T1000 (cell line): ENCODE results near the gene MLN.
A peak's percentile ranks its signal among the peaks of the same experiment; 100 is the strongest.

ENCODE experiments used
- DNase-seq: peaks from one replicate; lab custom pipeline; 2025; ENCODE audit warnings: mixed read lengths; lab: John Stamatoyannopoulos, UW

Gene MLN

DNA sequence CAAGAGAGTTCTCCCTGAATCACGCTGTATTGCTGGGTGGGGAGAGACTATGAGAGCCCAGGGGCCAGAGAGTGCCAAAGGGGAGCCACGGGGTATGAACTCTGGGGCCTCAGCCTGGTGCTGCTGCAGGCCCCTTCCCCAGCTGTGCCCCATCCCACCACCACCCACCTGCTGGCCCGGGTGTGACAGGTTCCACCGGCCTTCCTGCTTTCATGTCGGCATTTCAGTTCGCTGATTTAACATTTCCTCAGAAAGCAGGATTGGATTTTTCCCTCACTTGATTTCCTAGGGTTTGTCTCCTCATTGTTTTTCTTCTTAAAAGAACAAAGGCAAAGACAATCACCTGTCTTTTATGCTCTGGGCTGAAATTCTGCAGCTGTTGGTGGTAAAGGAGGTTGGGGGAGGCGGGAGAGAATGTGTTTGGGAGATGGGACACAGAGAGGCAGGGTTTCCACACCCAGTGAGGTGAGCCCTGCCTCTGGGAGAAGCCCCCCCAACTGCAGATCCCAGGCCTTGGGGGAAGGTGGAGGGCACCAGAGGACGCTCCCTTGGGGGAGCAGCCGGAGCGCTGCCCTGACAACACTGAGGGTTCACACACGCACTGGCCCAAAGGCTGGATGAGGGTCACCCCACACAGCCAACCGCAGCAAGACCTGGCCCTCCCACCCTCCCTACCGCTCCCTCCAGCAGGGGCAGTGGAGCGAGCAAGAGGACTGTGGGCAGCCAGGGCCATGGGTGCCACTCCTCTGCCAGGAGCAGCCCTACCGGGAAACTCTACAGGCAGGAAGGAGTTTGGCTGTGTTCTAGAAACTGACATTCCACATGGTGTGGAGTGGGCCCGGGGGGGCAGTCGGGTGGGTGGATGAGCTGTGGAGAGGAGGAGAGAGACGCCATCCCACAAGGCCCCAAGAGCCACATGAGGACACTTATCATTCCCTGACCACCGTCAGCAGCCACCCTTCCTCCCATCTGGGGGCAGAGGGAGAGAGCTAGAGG lies 10.5 kb upstream of the MLN start:
- DNase-seq: no peak

DNA sequence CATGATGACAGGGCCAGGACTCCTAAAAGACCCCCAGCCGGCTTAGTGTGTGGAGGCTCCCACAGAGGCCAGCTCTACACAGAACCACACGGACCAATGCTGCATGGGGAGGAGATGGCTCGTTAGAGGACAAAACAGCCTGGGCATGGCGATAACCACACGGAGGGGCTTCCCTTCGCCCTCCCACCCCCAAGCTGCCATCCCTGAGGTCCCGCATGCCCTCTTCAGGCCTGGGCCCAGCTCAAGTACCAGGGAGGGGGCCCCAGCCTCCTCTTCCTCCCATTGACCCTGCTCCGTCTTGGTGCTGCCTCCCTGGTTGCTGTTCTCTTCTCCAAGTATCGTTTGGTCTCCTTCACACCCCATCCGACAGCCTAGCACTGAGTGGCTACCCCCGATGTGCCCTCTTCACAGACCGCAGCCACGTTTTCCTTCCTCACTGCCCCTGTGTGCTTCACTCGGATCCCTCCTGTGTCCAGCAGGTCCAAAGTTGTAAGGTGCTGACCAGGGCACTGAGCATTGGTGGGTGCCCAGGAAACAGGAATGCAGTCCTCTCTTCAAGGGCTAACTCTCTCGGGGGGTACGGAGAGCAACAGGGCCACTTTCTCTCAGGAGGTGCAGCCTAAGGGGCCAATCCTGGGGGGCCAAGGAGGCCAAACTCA lies 9.6 kb upstream of the MLN start:
- no peak for DNase-seq

DNA sequence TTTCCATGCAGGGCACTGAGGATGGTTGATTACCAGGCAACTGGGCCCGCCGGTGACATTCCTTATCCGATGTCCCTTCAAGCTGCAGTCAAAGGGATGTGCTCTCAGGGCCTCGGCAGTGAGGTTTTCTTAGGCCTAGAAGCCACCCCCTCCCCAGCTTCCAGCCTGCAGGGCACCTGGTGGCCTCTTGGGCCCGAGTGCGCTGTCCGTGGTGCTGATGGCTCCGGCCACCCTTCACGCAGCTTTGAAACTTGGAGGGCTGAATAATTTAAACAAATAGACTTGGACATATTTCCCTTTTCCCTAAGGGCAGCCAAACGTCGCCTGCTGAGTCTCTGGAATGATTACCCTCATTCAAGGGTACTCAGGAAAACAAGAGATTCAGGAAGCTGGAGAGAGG lies 8.9 kb upstream of the MLN start:
- peak; percentile 30 for DNase-seq

DNA sequence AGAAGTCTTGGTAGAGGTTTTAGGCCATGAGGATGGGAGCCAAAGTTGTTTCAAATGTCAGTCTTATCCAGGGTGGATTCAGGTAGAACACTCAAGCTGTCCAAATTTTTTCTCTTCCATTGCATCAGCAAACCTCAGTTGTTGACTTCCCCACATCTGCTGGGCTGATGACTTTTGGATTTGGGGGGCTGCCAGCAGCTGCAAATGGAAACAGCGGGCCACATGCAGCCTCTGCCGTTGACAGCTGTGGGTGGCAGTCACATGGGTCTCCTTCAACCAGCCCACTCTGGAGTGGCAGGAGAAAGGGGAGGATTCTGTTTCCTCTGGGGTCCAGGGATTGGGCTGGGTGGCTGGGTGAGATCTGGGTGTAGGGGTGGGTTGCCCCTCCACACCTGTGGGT lies 5.8 kb upstream of the MLN start:
- DNase-seq: no peak

DNA sequence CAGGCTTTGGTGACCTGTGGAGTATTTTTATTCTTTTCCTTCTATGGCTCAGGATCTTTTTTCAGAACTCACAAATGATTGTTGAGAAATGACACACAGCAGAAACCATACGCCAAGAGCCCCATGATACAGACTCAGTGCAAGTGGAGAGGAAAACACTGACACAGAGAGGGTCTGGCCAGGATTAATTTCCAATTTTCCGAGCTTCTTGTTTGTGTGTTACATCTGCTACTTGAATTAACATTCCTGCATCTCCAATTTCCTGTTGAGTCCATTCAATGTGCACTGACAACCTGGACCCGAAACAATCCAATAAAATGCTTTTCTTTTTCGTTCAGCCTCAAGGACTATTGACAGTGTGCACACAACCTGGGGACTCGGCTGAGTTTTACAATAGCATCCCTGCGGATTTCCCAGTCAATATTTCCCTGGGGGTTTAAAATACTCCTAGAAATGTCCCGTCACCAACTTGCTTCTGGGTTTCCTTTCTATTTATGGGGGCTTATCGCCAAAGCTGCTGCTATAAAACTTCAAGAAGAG lies 4.9 kb upstream of the MLN start:
- no peak for DNase-seq

DNA sequence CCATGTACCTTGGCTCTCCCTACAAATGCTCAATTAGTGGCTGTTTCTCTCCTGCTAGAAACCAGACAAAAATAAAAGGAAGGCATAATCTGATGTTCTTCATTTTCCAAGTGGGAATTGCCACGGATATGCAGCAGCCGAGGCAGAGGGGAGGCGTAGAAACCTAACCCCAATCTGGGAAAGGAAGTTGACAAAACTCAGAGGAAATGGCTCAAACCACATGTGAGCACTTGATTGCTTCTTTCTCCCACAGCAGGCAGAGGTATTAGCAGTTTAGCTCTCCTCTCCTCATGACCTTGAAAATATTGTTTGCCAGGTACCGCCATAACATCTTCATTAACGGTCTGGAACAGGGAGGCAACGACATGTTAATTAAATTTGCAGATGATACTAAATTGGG lies 3.8 kb upstream of the MLN start:
- DNase-seq: no peak

DNA sequence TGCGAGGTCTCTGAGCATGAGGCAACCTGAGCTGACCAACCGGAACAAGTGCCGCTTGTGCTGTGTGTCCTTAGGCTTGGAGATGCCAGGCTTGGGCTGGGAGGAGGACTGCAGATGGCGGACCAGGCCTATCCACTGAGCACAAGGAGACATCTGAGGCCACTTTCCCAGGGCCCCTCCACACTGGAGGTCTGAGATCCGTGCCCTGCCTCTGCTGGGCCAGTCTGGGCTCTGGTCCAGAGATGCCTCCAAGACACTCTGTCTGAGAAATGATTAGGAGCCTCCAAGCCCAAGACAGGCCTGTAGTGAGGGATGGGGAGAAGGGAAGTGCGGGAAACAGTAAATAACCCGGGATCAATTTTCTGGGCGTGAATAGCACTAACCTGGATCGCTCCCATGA lies 3.0 kb upstream of the MLN start:
- no peak for DNase-seq

DNA sequence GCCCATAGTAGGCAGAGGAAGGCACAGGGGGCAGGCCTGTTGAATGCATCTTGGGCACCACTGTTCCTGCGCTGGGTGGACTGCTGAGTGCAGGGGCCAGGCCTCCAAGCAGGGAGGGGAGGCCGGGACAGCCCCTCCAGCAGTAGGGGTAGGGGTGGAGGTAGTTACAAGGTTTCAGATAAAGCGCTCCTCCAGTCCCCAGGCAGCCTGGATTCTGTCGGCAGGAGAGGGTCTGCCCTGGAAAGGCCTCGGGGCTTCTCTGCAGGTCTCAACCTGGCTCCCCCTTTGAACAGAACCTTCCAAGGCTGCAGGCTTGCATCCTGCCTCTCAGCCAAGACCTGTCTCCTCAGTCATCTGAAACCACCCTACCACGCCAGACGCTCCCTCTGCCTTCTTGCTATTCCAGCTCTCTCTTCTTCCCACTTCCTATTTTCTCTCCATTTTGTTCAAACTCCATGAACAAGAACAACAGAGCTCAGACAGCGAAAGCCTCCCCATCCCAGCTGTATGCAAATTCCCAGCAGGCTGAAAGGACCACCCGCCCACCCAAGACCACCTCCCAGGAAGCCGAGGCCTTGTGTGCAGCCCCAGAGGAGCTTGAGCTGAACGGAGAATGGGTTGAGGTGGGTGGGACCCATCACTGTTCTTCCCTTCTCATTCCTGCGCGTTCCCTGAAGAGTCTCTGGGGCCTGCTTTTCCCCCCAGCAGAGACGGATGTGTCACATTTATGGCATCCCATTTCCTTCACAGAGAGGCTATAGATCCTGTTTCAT lies 1.4 kb downstream of the MLN start:
- no peak for DNase-seq

DNA sequence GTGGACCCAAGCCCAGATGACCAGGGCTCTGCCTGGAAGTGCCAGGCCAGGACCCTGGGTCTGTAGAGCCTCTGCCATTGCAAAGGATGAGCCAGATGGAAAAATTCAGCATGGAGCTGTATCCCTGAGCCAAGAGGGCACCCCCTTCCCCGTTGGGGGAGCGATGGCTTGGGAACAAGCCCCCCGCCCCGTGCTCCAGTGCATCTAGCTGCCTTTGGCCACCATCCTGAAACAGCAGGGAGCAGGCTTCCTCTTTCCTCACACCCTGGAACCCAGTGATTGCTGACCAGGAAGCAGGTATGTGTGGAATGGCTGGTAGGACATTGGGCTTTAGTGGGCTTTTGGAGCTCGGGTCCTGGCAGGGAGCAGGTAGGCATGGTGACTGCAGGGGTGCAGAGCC lies 2.2 kb downstream of the MLN start:
- DNase-seq: no peak

DNA sequence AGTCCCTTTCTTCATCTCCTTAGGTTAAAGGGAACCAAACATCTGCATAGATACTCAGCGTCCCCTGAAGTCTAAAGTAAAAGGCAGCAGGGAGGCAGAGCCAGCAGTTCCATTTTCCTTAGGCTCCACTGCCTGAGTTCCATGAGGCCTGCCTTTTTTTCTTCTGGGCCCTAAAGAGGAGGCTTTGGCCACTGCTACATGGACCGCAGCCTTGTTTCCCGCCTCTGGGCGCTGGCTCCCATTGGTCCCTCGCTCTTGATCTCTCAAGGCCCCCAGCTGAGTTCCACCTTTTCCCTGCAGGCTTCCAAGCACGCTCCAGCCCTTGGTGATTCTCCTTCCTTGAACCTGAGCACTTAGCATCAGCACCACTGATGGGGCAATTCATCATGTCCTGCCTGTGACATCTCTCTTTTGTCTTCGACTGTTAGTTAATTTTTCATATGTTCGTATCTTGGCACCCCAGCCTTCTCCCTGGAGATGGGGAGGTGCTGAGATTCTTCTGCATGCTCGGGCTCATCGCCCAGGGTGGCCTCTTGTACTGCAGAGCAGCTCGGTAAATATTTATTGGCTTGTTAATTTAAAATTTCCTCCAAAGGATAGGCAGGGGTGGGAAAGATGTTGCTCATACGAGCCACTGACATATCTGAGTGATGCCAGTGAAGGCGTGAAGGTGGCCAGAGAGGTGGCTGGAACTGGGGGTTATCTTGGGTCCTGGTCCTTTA lies 3.4 kb downstream of the MLN start:
- no peak for DNase-seq

DNA sequence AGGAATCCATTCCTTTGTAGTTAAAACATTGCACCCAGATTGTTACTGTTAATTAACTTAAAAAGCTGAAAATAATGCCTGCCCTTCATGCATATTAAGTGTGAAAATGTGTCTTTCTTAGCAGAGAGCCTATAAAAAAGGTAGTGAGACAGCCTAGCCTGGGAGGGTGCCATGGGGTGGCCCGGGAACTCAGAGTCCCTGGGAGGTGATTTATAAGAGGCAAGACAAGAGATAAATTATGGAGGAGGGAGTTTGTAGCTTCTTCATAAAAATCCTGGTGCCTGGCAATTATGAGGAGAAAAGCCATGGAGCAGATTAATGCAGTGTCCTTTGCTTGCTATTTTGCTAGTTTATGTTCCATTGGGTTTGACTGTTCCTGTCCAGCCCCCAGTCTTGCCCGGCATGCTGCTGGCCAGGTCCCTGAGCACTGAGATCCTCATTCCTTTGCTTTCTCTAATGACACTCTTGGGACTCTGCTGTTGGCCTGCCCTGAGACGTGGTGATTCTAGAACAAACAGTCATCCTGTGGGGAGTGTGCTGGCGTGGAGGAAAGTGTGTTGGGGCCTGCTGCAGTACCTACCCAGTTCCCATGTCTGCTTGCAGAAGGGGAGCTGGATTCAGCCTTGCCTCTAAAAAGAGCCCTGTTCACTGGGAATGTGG lies 4.2 kb downstream of the MLN start:
- DNase-seq: no peak

DNA sequence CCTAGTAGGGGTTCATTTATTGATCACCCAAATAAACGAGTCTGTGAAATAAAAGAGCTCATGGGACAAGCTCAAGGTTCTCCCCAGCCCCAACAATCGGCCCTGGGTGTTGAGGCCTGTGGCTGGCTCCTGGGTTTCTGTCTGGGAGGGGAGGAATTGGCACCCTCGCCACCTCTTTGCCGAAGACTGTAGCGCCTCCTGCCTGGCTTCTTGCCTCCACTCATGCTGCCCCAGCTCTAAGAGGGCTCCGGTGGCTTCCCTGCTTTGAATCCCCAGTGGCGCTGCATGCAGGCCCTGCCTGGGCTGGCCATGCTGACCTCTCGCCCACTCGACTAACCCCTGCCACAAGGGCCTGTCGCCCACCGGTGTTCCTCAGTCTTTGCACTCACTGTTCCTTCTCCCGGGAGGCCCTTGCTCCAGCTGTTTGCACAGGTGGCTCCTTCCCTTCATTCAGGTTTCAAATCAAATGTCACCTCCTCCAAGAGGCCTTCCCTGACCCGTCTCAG lies 5.4 kb downstream of the MLN start:
- DNase-seq: no peak

DNA sequence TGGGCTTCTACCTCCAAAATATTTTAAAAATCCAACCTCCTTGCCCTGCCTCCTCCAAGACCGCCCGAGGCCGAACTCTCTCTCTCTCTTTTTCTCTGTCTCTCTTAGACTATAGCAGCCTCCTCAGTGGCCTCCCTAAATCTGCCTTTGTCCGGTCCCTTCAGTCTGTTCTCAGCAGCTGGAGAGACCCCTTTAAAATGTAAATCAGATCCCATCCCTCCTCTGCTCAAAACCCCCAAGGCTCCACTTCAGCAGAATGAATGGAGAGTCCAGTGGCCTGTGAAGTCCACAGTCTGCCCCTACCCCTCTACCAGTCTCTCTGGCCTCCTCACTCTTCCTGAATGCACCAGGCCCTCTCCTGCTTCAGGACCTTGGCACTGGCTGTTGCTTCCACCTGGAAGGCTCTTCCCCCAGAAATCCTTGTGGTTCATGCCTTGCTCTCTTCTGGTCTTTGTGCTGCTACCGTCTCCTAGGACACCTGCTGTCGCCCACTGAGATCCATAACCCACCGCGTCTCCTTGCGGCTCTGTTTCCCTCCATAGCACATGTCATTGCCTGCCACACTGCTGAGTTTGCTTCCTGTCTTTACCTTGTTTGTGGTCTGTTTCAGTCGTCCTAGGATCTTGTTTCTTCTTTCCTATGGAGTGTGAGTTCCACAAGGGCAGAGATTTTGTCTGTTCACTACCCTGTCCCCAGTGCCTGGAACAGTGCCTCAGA lies 6.0 kb downstream of the MLN start:
- DNase-seq: no peak

DNA sequence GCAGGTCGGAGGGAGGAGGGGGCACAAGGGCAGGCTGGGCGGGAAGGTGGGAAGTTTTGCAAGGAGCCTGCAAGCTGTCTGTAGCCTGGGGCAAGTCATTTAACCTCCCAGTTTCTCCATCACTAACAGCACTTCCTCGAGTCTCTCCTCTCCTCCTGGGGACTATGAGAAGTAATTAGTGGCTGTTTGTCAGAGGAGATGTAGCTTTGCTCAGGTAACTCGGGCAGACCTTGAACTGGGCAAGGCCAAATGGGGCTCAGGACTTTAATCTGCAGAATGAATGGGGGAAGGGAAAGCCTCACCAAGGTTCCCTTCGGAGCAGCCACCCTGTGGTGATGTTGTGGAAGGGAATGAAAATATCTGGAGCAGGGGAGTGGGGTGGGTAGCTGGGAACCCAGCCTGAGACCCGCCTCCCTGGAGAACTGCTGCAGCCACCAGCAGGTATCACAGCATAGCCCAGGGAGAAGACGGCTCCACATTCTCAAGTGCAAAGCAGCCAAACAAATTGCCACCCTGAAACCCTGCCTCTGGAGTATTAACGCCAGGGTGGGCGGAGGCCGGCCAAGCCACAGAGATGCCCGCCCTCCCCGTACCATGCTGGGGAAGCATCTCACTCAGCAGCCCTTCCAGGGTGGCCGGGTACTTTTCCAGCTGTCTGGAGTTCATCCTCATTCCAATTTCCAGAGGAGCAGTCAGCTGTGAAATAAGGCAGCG lies 8.7 kb downstream of the MLN start:
- no peak for DNase-seq

DNA sequence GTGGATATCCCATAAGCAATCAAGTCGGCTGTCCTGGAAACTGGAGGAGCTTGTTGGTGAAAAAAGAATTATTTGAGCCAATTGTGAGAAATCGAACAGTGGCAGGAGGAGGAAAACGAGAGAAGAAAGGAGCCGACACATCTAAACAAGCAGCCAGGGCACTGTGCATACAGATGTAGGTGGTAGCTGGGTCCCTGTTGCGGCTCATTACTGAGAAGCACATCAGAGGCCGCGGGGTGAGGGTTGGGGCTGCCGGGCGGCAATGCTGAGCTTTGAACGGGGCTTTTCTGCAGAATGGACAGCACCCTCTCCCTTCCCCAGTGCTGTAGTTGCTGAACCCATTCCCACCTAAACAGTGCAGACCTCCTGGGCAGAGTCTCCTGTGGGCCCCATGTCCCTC lies 10.8 kb downstream of the MLN start:
- DNase-seq: no peak

DNA sequence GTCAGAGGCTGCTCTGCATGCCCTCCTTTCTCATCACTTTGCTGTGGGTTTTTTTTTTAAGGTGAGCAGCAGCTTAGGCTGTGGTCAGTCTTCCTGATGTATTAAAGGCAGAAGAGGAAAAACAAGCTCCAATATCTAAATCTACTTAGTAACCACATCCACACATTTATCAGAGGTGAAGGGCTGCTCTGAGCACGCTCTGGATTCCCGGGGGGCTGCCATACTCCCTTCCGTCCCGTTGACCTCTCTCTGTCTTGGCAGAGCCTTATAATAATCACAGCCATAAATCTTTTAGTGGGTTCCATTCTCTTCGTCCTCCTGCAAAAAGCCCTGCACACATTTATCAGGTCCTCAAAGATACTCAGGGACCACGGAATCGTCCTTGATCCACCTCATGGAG lies 12.2 kb downstream of the MLN start:
- no peak for DNase-seq

DNA sequence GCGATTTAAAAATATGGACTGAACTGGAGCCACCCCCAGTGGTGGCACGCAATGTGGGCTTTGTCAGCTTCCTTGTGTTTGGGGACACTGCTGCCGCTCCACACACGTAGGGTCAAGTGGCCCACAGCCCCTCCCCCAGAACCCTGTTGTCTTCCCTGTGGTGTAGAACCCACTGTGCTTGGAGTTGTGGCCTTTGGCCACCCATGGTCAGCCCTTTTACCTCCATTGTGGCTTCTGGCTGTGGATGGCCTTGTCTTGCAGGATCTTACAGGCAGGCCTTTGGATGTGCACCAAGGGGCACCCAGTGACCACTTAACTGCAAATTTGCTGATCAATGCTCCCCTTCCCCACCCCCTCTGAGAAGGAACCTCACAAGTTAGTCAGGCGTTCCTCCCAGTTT lies 12.9 kb downstream of the MLN start:
- no peak for DNase-seq

DNA sequence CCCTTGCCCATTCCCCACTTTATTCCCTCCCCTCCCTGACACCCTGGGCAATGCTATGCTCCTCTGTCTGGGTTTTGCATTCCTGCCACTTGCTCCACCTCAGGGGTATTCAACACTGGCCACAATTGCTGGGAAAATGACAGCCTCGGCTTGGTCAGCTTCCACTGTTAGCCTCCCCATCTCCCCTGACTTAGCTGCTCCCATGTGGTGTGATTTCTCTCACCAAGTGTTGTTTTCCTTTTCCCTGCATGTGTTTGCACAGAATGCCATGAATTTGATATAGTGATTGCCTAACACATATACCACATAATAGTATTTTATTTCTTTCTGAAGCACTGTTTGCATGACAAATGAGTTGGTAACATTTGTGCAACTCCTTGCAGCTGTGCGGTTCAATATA lies 13.4 kb downstream of the MLN start:
- no peak for DNase-seq

DNA sequence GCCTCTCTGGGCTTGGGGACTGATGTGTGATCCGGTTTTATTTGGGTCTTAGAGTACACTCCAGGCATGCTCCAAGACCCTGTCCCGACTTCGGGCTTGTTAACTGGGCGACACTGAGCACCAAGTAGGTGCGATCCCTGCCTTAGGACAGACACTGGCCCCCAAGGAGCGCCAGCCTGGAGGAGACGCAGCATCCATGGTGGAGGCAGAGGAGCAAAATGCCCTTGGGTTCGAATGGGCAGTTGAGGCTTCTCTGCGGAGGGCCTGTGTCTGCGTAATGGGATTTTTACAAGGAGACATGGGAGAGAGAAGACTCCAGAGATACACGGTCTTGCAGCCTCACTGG lies 14.3 kb downstream of the MLN start:
- DNase-seq: no peak
